ENCODE measurements around the gene ATRAID. TPM values are rescaled to one million over a fixed set of nuclear protein-coding genes. Genes with fewer than 3 reads are reported as not detected.

The ATRAID gene
- total RNA-seq, 1 experiment from 2014 or later, result 97.2 TPM

GRCh38 chr2:27202854-27203253, 9.0 kb upstream of the ATRAID start:
- ATAC-seq, result no peak
- Mint-ChIP-seq H3K4me1 (no peaks in the 10 kb centered on the region), H3K4me3 (no peak overlapping the region), H3K36me3 (peaks cover 64% of the 10 kb centered on the region), H3K9me3 (no peaks in the 10 kb centered on the region), H3K27ac (no peak overlapping the region), H3K27me3 (ENCODE audit: low read depth) (no peaks in the 10 kb centered on the region)
- TF ChIP-seq, protein P1, sequence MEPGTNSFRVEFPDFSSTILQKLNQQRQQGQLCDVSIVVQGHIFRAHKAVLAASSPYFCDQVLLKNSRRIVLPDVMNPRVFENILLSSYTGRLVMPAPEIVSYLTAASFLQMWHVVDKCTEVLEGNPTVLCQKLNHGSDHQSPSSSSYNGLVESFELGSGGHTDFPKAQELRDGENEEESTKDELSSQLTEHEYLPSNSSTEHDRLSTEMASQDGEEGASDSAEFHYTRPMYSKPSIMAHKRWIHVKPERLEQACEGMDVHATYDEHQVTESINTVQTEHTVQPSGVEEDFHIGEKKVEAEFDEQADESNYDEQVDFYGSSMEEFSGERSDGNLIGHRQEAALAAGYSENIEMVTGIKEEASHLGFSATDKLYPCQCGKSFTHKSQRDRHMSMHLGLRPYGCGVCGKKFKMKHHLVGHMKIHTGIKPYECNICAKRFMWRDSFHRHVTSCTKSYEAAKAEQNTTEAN (CRISPR knock-in tag; IDR thresholded peaks at IDR 0.05), result no peak
- TF ChIP-seq E2F5 (CRISPR knock-in tag; IDR thresholded peaks at IDR 0.05), result no peak
- TF ChIP-seq IRF2 (CRISPR knock-in tag; IDR thresholded peaks at IDR 0.05; ENCODE audit: borderline replicate concordance, low read depth), result no peak
- TF ChIP-seq, protein P2, sequence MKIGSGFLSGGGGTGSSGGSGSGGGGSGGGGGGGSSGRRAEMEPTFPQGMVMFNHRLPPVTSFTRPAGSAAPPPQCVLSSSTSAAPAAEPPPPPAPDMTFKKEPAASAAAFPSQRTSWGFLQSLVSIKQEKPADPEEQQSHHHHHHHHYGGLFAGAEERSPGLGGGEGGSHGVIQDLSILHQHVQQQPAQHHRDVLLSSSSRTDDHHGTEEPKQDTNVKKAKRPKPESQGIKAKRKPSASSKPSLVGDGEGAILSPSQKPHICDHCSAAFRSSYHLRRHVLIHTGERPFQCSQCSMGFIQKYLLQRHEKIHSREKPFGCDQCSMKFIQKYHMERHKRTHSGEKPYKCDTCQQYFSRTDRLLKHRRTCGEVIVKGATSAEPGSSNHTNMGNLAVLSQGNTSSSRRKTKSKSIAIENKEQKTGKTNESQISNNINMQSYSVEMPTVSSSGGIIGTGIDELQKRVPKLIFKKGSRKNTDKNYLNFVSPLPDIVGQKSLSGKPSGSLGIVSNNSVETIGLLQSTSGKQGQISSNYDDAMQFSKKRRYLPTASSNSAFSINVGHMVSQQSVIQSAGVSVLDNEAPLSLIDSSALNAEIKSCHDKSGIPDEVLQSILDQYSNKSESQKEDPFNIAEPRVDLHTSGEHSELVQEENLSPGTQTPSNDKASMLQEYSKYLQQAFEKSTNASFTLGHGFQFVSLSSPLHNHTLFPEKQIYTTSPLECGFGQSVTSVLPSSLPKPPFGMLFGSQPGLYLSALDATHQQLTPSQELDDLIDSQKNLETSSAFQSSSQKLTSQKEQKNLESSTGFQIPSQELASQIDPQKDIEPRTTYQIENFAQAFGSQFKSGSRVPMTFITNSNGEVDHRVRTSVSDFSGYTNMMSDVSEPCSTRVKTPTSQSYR (CRISPR knock-in tag; IDR thresholded peaks at IDR 0.05), result no peak
- no peak for TF ChIP-seq FOXP4 (CRISPR knock-in tag; IDR thresholded peaks at IDR 0.05)
- no peak for TF ChIP-seq GTF2I (CRISPR knock-in tag; conservative IDR thresholded peaks at IDR 0.05)
- no peak for TF ChIP-seq ZNF532 (CRISPR knock-in tag; IDR thresholded peaks at IDR 0.05; ENCODE audit: borderline replicate concordance)
- TF ChIP-seq AR (CRISPR knock-in tag; IDR thresholded peaks at IDR 0.05), result no peak
- TF ChIP-seq MLX (CRISPR knock-in tag; IDR thresholded peaks at IDR 0.05), result no peak
- no peak for TF ChIP-seq TEAD1 (CRISPR knock-in tag; IDR thresholded peaks at IDR 0.05)
- POLR2A ChIA-PET, result interaction anchor here (0.9 kb wide), 1 partner anchor 101 kb away, joined by 4 read pairs; no protein-coding TSS in a partner anchor
- CTCF ChIA-PET, result interaction anchor here (1.0 kb wide), 1 partner anchor 69 kb away, joined by 3 read pairs; no protein-coding TSS in a partner anchor
- no peak for DNase-seq (ENCODE audit: low spot score)
